Astrocyte (in vitro differentiated cells and primary cell): Measurements from ENCODE around the gene SRCAP.

ENCODE experiments used
- CTCF ChIP-seq: IDR thresholded peaks from 2 replicates; pipeline ENCODE4 v1.5.1; 2011; ENCODE audit warnings: low read depth, mild to moderate bottlenecking, inconsistent platforms, low read length, moderate library complexity; ENCODE audit not compliant: insufficient read depth
- EZH2 ChIP-seq: IDR thresholded peaks from 2 replicates; pipeline ENCODE4 v1.6.1; 2012; ENCODE audit warnings: mild to moderate bottlenecking, low read length, inconsistent platforms; ENCODE audit not compliant: insufficient read depth

- no peak for TF ChIP-seq CTCF
- TF ChIP-seq EZH2, result no peak
Observed at GRCh38 chr16:30747331-30747730, 48.4 kb downstream of the SRCAP start.
